HG03439 (cell line): ENCODE measurements around the gene RANBP6.
"Not testable (repeated sequence)": the region's sequence is repeated elsewhere in the genome, so short reads cannot be mapped to it uniquely, and the experiment has no call there.

ENCODE experiments used
- ATAC-seq: cut with Tn5 transposase; IDR thresholded peaks from one replicate; pipeline ENCODE4 v1.9.1; 2021; ENCODE audit warnings: mild to moderate bottlenecking, moderate library complexity; ENCODE audit not compliant: unreplicated experiment

Gene RANBP6

GRCh38 chr9:6015278-6016157, at the start of gene RANBP6:
TSS of gene RANBP6 (minus strand) at chr9:6015624. CDS start at chr9:6015607, 17 bp downstream.
- ATAC-seq = peak; percentile 92

- ATAC-seq = not testable (repeated sequence)
These were observed 47.7 kb upstream of the RANBP6 start for GRCh38 chr9:6063146-6063545.

GRCh38 chr9:6055666-6056065, 40.2 kb upstream of the RANBP6 start:
- no peak for ATAC-seq

- peak; percentile 67 for ATAC-seq
These were observed 39.8 kb upstream of the RANBP6 start for GRCh38 chr9:6055216-6055615.

- peak; percentile 58 for ATAC-seq
These were observed 39.1 kb upstream of the RANBP6 start for GRCh38 chr9:6054280-6055099.

- no peak for ATAC-seq
These were observed 37.0 kb upstream of the RANBP6 start for GRCh38 chr9:6052293-6052919.

- no peak for ATAC-seq
These were observed 36.1 kb upstream of the RANBP6 start for GRCh38 chr9:6051511-6051950.

- no peak for ATAC-seq
These were observed 34.4 kb upstream of the RANBP6 start for GRCh38 chr9:6049798-6050197.

GRCh38 chr9:6048039-6048438, 32.6 kb upstream of the RANBP6 start:
- ATAC-seq = no peak

- ATAC-seq = no peak
These were observed 31.6 kb upstream of the RANBP6 start for GRCh38 chr9:6047020-6047419.

GRCh38 chr9:6045364-6045763, 29.9 kb upstream of the RANBP6 start:
- ATAC-seq = no peak

GRCh38 chr9:6040077-6040476, 24.7 kb upstream of the RANBP6 start:
- no peak for ATAC-seq

- no peak for ATAC-seq
These were observed 21.0 kb upstream of the RANBP6 start for GRCh38 chr9:6036391-6036790.

GRCh38 chr9:6034954-6035353, 19.5 kb upstream of the RANBP6 start:
- no peak for ATAC-seq

- ATAC-seq = no peak
These were observed 14.3 kb upstream of the RANBP6 start for GRCh38 chr9:6029604-6030274.

GRCh38 chr9:6024035-6024554, 8.7 kb upstream of the RANBP6 start:
- ATAC-seq = peak; percentile 69

GRCh38 chr9:6016975-6017374, 1.6 kb upstream of the RANBP6 start:
- ATAC-seq = not testable (repeated sequence)

- ATAC-seq = no peak
These were observed 654 bp downstream of the RANBP6 start for GRCh38 chr9:6014670-6015270.

GRCh38 chr9:6008169-6008979, 7.0 kb downstream of the RANBP6 start:
- ATAC-seq = peak; percentile 64
